ENCODE results near the gene ISM1.
"Not testable (repeated sequence)": the region's sequence is repeated elsewhere in the genome, so short reads cannot be mapped to it uniquely, and the experiment has no call there.

ISM1 gene

DNA sequence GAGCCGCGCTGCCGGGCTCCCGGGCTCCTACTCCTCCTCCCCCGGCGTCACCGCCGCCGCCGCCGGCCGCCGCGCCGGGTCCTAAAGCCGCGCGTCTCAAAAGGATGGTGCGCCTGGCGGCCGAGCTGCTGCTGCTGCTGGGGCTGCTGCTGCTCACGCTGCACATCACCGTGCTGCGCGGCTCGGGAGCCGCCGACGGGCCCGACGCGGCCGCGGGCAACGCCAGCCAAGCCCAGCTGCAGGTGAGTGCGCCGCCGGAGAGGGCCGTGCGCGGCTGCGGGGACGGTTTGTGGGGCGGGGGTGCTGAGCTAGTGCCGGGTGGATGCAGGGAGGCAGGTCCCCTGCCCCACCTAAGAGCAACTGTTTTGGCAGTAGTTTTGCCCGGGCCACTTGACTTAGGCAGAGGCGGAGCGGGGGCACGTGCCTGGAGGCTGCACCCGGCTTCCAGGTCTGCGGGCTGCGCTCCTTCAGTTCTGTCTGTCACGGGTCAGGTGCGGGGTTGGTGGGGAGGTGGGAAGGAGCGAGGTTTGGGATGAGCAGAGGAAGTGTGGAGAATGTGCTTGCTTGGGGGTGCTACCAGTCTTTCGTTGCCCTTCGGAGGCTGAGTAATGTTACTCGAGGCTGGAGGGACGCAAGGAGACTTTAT, 722 bp downstream of the ISM1 start:
- DNase-seq = peak; percentile 68 to 80

DNA sequence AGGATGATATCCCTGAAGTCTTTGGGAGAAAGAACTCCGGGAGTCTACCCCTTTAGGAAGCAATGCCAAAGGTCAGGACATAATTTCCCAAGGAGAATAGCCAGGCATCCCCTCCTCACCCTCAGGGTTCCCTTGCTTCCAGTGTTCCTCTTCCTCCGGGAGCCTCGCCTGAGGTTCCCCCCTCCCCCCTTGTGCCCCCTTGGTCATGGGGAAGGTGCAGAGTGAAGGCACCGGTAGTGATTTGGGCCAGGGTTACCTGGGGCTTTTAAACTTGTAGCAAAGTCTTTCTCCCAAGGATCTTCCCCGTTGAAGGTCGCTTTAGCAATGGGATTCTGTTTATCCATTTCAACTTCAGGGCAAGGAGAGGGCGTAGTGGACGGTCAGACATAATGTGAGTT, 1.2 kb downstream of the ISM1 start:
- no peak for DNase-seq

DNA sequence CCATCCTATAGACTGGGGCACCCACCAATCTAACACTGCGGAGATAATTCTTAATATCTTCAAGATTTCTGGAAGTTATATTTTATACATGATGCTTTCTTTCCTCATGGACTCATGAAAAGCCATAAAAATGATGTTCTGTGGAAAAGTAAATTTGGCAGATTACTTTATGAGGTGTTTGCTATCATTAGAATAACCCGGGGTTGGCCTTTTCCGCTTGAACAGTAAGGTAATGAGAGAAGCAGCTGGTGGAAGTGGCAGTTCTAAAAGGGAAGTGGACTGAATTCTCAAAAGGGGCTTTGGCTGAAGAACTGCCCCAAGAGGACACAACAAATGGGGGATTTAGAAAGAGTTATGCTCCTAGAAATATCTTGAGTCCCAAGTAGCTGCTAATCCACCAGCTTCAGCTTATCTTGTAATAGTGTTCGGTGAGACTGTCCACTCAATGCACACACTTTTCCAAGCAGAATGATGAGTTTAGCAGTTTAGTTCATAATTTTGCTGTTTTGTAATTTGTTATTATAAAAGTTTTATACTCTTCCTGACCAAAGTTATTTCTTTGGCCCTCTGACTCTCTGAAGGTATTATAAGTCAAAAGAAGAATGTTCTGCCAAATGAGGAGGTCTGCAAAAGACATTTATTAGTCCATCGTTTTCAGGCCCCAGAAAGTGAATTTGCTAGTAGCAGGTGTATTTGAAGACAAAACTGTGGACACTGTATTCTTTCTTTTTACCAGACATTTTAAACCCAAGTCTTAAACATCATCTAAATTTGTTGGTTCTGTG, 2.9 kb downstream of the ISM1 start:
- DNase-seq = no peak

DNA sequence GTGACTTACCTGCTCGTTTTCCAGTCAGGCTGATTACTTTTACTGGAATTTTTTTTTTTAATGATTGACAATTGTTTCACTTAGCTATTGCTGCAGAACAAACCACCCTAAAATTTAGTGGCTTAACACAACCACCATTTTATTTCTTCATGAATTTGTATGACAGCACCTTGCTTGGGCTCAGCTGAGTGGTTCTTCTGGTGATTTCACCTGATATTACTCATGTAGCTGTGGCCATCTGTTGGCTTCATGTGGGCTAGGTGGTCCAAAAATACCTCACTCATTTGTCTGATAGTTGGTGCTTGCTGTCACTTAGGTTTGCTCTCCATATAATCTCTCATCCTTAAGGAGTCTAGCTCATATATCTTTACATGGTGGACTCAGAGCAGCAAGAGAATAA, 5.3 kb downstream of the ISM1 start:
- DNase-seq = no peak

DNA sequence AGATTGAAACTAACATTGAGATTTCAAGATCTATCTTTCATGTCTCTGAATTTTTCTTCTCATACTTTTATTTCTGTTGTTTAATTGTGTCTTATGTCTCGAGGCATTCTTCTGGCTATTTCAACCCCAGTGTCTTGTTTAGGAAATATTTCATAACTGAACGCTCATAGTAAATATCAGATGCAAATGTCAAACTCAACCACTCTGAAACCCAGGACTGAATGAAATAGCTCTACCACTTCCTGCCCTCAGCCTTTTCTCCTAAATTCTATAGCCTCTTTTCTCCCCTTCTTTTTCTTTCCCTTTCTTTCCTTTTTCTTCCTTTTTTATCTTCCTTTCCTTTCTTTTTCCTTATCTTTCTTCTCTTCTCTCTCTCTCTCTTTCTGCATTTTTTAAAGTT, 7.7 kb downstream of the ISM1 start:
- DNase-seq = no peak

DNA sequence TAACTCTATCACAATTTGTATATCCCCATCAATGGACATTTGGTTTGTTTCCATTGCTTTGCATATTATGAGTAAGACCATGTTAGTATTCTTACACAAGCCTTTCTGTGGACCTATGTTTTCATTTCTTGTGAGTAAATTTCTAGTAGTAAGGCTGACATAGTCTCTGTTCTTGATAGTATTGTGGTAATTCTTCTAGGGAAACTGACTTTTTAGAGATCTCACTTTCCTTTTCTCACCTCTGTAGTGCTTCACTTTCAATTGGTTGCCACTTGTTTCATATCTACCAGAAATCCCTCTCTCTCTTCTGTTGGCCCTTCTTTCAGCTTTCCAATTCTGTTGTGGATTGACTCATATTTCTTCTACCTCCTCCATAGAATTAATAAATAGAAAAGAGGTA, 8.5 kb downstream of the ISM1 start:
- DNase-seq = no peak

DNA sequence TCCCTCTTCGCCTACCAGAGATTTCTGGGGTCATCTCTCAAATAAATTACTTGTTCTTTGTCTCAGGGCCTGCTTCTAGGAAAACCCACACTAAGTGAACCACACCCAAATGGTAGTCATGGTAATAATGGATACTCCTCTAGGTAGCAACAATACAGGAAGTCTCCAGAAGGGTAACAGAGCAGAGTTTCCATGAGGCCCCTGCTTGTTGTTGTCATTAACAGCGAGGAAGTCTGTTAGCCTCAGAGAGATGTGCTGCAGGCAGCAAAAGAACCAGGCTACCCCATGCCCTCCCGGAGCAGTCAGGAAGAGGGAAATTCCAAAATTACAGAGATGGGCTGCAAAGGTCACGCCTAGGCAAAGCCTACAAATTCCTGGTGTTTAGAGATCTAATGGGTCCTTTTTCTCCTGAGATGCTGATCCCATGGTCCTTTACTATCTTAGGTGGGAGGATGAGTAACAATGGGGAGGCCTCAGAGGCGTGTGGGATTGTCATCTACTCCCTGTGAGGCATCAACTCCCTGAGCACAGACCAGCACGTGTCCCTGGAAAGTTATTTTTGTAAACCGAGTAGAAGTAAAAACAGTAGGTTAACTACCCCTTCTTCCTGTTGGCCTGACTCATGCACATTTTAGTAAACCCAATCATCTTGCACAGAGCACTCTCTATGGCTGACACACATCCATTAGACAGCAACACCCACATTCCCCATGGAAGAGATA, 10.1 kb downstream of the ISM1 start:
- DNase-seq = peak; percentile 39 to 50

DNA sequence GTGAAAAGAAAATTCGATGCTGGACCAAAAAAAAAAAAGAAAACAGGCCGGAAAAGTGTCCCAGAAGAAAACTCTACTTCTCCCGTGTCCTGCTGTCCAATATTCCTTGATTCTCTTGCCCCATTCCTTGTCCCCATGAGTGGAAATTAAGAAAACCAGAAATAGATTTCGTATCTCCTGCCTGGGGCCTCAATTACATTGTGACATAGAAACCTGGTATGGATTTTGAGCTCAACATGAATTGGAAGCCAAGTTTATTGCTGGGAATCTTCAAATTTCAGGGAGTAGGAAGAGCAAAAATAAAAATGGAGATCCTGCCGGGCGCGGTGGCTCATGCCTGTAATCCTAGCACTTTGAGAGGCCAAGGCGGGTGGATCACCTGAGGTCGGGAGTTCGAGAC, 11.9 kb downstream of the ISM1 start:
- no peak for DNase-seq

DNA sequence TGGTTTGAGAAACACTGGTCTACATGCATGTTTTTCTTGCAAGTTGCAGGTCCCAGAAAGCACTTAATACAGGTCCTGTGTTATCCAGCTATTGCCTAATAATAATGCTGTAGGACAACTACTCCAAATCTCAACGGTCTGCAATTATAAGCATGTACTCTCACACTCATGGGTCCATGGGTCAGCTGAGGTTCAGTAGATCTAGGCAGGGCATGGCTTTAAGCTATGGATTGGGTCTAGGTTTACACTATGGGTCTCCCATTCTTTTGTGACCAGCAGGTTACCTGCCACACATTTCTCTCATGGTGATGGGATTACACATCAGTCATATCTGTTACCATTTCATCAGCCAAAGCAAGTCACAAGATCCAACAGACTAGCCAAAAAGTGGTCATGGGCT, 13.9 kb downstream of the ISM1 start:
- DNase-seq = no peak

DNA sequence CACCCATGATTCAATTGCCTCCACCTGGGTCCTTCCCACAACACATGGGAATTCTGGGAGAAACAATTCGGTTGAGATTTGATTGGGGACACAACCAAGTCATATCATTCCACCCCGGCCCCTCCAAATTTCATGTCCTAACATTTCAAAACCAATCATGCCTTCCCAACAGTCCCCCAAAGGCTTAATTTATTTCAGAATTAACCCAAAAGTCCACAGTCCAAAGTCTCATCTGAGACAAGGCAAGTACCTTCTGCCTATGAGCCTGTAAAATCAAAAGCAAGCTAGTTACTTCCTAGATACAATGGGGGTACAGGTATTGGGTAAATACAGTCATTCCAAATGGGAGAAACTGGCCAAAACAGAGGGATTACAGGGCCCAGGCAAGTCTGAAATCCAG, 15.3 kb downstream of the ISM1 start:
- DNase-seq = not testable (repeated sequence)

DNA sequence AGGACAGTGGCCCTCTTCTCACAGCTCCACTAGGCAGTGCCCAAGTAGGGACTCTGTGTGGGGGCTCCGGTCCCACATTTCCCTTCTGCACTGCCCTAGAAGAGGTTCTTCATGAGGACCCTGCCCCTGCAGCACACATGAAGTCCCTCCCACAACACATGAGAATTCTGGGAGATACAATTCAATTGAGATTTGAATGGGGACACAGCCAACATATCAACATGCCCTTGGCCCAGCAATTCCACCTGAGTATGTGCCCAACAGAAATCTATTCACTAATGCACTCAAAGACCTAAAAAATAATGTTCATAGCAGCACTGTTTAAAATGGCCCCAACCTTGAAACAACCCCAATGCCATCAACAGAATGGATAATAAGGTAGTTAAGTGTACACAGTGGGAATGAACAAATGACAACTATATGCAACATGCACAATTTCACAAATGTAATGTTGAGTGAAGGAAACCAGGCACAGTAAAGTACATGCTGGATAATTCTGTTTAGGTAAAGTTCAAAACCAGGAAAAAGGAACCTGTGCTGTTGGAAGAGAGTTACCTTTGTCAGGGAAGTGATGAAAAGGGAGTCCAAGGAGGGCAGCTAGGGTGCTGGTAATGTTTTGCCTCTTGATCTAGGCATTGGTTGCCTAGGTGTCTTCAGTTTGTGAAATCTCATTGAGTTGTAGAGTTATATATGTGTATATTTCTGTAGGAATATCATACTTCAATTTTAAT, 16.1 kb downstream of the ISM1 start:
- no peak for DNase-seq

DNA sequence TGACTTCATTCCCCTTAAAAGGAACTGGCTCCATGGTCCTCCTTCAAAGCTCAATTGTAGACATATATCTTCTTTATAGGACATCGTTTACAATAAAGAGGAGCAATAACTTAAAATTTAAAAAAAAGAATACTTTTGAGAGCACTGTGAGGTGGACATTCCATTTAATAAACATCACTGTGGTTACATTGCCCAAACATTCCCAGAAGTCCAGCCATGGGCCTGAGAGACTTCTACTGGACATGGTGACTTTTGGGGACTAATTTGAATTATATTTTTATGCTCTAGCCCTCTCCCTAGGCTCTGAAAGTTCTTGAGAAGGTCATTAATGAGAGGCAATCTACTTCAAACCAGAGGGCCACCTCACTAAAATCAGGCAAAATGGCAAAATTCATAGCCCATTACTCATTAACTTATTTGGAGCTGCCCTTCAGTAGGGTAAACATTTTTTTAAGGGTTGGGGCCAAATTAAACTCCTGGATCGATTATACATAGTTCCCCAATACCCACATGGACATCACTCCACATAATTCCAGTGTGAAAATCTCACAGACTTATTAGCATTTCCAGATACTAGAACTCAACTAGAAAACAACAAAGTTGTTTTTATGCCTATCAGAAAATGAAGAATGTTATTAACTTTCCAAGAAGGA, 17.1 kb downstream of the ISM1 start:
- DNase-seq = no peak

DNA sequence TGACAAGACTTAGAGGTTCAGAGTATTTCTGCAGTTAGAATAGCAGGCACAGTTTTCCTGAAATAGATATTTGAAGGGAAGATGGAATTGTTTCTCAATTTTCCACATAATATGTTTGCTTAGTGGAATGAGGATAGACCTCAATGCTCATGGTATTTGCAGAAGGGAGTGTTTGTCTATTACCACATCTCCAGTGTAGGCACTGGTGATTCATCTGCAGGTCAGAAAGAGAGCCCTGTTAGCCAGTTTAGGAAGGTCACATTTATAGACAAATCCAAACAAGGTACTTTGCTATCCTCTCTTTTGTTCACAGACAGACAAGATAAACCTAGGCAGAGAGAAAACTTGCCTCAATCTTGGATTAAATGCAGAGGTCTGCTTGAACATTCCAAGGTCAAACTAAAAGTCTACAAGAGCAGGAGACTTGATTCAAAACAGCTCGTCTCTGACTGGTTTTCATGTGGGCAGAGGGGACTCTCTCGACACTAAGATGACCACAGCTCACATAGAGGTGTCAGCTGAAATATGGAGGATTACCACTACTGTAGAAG, 22.8 kb downstream of the ISM1 start:
- no peak for DNase-seq

DNA sequence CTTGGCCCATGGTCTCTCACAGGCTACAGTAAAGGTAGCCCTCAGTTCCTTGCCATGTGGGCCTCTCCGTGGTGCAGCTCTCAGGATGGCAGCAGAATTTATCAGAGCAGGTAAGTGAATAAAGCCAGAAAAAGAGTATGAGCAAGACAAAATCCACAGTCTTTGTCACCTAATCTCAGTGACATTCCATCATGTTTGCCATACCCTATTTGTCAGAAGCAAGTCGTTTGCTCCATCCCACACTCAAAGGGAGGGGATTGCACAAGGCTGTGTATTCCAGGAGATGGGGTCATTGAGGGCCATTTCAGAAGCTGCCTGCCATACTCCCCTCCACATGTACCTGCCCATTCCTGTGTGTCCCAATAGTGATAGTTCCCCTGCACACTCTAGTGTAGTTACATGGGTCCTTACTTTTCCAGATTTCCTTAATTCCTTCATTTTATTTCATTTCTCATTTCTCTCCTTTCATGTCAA, 24.2 kb downstream of the ISM1 start:
- DNase-seq = no peak

DNA sequence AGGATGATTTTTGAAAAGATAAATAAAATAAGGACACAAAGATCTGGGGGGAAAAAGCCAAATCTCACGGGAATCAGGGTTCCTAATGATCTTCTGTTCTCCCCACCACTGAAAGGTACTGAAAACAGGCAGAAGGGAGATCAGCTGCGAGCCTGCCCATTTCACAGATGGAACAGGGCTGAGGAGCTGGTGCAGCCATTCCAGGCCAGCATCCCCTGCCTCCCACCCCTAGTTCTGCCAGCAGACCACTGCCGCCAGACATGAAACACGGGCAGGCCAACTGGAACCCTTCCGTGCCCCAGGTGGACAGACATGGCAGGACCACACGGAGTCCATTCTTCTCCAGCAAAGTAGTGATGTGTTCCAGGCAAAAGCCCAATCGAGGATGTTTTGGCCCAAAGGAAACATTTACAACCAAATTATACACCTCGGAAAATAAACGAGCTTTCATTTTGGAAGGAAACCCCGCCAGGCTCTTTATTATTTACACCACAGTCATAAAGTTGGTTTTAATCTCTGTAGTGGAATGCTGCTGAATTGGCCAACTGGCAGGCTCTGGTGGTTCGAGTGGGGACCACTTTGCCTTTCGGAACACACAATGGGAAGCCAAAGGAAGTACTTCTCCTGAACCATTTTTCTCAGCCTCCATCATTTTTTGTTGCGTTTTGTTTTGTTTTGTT, 28.2 kb downstream of the ISM1 start:
- DNase-seq = no peak

DNA sequence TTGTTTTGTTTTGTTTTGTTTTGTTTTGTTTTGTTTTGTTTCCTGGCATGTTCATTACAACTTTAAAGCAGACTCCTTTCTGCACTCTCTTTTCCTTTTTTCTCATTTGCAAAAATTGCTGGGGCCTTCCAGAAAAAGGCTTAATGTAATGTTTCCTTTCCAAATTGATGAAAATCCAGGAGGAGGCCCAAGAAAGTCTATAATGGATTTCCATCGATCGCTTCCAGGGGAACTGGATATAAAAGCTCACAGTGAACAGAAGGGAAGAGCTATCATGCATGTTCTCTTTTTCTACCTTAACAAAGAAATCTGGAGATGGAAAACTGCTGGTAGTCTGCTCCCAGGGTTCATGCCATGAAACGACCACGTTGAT, 28.7 kb downstream of the ISM1 start:
- DNase-seq = no peak

DNA sequence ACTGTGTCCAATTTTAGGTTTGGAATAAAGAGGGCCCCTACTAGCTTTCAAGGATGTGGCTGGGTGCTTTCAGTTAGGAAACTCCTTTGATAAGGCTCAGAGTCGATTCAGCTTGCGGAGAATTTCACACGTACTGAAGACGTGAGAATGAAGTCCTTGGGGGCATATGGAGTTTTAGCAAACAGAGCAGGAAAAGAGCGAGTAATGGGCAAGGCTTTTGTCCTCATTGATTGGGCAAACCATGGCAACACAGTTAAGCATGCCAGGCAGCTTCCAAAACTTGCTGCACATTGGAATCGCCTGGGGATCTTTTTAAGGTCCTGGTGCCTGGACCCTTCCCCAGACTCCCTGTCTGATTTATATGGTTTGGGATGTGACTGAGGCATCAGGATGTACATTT, 29.2 kb downstream of the ISM1 start:
- DNase-seq = no peak

DNA sequence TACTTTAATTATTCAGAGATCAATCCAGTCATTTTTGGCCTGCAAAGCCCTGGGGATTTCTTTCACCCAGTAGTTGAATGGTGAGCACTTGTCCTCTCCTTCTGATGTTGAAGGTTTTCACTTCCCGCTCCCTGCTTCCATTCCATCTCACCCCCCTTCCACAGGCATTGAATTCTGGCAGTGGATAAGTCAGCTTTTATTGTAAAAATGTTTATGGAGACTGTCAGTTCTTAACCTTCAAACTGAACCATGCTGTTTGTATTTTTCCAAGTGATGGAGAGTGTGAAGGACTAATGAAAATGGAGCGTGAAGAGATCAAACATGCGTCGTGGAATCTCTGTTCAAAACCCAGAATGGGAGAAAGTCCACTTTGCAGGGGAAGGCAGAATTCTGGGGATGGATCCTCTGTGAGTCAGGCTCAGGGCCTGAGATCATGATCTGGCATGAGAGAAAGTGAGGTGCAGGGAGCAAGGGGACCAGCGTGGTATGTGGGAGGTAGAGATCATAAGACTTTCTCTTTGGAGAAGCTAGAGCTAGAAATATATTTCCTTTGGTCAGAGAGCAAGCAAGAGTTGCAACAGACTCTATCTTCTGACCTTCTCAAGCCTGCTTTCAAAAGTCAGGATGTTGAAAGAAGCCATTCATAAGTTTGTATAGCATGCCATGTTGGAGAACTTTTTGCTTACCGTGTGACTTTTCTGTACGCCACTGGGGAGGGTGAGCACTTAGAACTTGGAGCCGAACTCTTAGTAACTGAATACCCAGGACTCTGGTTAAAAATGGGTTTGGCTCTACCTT, 30.2 kb downstream of the ISM1 start:
- DNase-seq = no peak

DNA sequence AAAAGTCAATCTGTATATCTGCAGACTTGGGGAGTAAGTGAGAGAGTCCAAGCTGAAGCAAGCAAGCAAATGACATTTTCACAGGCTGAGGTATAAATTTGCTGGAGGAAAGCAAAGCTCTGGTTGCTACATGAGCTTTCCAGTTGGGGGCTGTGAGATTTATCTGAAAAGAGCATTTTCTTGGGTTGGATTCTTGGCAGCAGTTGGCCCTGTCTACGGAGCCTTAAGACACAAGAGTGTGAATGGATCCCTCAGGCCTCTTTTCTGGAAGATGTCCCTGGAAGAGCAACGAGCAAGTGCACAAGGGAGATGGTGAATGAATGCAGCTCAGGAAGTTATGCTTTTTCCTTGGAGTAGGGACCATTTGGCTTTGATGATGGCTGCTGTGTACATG, 30.8 kb downstream of the ISM1 start:
- DNase-seq = no peak

DNA sequence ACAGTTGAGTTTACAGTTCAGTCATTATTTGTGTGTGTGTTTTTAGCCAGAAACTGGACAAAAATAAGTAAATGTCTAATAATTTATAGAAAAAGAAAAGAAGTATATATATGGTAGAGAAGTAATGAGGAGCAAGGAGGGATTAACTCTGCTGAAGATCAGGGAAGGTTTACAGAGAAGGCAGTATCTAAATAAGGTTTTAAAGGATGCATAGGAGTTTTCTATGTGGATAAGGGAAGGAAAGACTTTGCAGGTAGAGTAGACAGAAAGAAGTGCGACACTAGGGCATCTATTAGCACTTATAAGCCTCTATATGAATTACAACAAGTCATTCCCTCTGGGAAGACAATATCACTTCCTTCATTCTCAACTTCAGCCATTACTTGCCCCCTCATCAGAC, 34.3 kb downstream of the ISM1 start:
- no peak for DNase-seq

DNA sequence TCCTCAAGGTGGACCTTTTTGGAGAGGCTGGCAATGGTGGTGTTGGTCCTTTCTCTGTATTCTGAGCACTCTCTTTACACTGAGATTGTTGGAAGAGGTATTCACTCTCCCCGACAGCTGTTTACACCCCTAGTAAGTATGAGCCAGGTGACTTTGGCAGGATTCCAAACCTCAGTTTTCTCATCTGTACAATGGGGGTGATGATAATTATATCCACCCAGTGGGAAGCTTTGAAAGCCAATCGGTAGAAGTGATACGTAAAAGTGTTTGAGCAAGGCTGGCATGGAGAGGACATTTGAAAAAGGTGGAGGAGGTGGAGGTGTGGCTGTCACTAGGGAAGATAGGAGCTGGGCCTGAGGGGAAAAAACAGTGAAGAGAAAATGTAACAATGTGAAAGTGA, 35.5 kb downstream of the ISM1 start:
- DNase-seq = no peak

Measured in activated T-cell treated with anti-CD3 and anti-CD28 coated beads, Interleukin-2, amount 50 U/mL, for 48 hours (primary cell).